ENCODE measurements around the gene ZNF524.

ZNF524 gene

DNA sequence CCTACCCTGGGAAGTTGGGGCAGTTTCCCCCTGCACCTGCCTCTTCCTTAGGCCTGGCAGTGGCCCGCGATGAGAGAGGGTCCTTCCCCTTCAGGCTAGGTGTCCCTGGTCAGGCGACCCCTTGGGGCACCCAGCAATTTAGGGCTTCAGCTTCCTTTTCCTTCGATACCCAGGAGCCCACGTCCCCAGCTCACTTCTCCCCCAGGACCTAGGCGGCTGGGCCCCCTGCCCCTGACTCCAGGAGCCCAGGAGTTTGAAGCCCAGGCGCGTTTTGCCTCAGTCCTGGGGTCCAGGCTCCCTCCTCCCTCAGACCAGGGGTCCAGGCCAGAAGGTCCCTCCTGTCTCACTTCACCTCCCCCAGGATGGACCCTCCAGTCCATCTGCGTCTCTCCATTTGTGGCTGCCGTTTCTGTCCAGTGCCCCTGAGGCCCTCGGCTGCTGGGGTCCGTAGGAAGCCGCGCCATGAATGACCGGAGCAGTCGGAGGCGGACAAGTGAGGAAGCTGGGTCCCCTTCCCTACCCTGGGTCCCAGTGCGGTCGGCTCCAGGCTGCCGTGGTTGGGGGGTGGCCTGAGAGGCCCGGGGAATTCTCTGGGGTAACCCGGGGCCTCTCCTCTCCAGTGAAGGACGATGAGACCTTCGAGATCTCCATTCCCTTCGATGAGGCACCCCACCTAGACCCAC lies 48.6 kb downstream of the ZNF524 start:
- Histone ChIP-seq H3K27me3 (ENCODE audit: control insufficient read depth, insufficient read depth, low read length) (no peaks in the 10 kb centered on the region), H3K9ac (ENCODE audit: low read length) (peak overlapping the region; percentile 55), H3K4me3 (ENCODE audit: low read length) (peak overlapping the region; percentile 66), H3K9me3 (ENCODE audit: control insufficient read depth, low read depth, low read length) (no peaks in the 10 kb centered on the region), H3K27ac (ENCODE audit: low read length) (no peak overlapping the region), H3K4me1 (ENCODE audit: control insufficient read depth, low read depth, low read length) (peaks cover 6% of the 10 kb centered on the region), H3K36me3 (ENCODE audit: control insufficient read depth, low read depth, low read length) (peaks cover 14% of the 10 kb centered on the region)

DNA sequence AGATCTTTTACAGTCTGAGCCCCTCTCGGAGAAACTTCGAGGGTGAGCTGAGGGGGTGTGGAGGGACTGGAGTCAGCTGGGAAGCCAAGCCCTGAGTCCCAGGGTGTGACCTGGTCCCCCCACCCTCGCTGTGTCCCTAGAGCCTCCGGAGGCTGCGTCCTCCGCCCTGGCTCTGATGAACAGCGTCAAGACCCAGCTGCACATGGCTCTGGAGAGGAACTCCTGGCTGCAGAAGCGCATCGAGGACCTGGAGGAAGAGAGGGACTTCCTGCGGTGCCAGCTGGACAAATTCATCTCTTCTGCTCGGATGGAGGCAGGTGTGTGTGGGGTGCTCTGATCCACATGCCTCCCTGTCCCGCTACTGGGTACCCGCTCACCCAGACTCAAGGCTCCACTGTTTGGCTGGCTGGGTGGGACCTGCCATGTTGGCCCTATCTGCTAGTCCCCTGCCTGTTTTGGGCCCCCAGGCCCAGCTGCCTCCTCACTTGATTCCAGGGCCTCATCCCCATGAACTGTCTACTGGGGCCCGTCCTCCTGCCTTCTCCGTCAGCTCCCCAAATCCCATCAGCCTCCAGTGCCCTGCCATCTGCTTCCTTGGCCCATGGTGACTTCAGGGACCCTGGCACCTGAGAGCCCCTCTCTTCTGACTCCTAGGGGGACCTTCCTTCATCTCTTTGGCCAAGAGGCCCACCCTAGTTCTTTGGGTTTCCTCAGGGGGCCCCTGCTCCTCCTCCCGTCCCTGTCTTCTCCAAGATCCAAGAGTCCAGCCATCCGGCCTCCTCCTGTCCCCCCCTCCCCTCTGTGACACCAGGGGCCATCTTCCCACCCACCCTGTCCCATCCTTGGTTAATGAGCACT lies 49.4 kb downstream of the ZNF524 start:
- Histone ChIP-seq H3K4me3 (ENCODE audit: low read length) (no peak overlapping the region), H3K9me3 (ENCODE audit: control insufficient read depth, low read depth, low read length) (no peaks in the 10 kb centered on the region), H3K4me1 (ENCODE audit: control insufficient read depth, low read depth, low read length) (peaks cover 6% of the 10 kb centered on the region), H3K9ac (ENCODE audit: low read length) (no peak overlapping the region), H3K27ac (ENCODE audit: low read length) (no peak overlapping the region), H3K27me3 (ENCODE audit: control insufficient read depth, insufficient read depth, low read length) (no peaks in the 10 kb centered on the region), H3K36me3 (ENCODE audit: control insufficient read depth, low read depth, low read length) (peaks cover 14% of the 10 kb centered on the region)

DNA sequence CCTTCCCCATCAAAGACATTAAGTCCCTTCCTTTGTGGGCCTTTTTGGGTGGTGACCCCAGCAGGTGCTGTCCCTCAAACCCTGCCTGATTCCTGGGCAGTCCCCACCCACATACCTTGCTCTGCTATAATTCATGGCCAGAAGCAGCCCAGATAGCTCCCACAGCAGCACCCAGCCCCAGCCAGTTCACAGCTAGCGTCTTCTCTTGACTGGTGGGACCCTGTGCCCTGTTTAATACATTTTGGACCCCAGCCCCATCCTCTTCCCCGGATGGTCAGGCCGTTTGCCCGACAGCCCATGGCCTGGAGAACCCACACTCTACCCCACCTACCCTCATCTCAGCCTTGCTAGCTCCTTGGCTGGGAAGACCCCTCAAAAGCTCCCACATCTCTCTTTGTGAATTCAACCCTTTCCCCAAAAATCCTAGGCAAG lies 50.1 kb downstream of the ZNF524 start:
- H3K9ac ChIP-seq (ENCODE audit: low read length) = no peak overlapping the region
- H3K36me3 ChIP-seq (ENCODE audit: control insufficient read depth, low read depth, low read length) = peaks cover 7% of the 10 kb centered on the region
- H3K27me3 ChIP-seq (ENCODE audit: control insufficient read depth, insufficient read depth, low read length) = no peaks in the 10 kb centered on the region
- H3K27ac ChIP-seq (ENCODE audit: low read length) = no peak overlapping the region
- peaks cover 6% of the 10 kb centered on the region for H3K4me1 ChIP-seq (ENCODE audit: control insufficient read depth, low read depth, low read length)
- no peak overlapping the region for H3K4me3 ChIP-seq (ENCODE audit: low read length)
- no peaks in the 10 kb centered on the region for H3K9me3 ChIP-seq (ENCODE audit: control insufficient read depth, low read depth, low read length)

DNA sequence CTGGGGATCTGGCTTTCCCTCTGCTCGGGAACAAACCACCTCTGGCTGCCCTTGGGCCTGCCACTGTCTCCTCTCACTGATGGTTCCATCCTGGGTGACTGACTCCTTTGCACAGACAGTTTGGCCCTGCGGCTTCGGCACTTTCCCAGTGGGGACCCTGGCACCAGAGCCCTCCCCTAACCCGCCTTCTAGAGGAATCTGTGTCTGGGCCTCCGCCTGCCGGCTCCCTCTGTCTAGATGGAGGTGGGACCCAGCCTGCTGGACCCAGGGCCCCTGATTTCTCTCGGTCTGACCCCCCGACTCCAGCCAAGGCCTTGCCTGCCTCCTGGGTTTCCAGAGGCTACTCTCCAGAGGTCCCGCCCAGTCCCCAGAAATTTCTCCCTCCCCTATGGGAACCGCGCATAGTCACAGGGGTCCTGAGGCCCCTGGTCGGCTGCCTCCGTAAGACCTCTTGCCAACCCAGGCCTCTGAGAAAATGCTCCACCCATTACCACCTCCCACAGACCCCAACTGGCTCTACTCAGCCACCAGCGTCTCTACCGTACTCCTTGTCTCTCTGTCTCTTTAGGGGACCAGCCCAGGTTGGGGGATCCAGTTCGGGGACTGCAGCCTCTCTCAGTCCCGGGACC lies 50.6 kb downstream of the ZNF524 start:
- peaks cover 2% of the 10 kb centered on the region for H3K36me3 ChIP-seq (ENCODE audit: control insufficient read depth, low read depth, low read length)
- H3K27me3 ChIP-seq (ENCODE audit: control insufficient read depth, insufficient read depth, low read length) = no peaks in the 10 kb centered on the region
- no peaks in the 10 kb centered on the region for H3K9me3 ChIP-seq (ENCODE audit: control insufficient read depth, low read depth, low read length)
- H3K9ac ChIP-seq (ENCODE audit: low read length) = no peak overlapping the region
- H3K4me3 ChIP-seq (ENCODE audit: low read length) = no peak overlapping the region
- no peak overlapping the region for H3K27ac ChIP-seq (ENCODE audit: low read length)
- H3K4me1 ChIP-seq (ENCODE audit: control insufficient read depth, low read depth, low read length) = peaks cover 6% of the 10 kb centered on the region

DNA sequence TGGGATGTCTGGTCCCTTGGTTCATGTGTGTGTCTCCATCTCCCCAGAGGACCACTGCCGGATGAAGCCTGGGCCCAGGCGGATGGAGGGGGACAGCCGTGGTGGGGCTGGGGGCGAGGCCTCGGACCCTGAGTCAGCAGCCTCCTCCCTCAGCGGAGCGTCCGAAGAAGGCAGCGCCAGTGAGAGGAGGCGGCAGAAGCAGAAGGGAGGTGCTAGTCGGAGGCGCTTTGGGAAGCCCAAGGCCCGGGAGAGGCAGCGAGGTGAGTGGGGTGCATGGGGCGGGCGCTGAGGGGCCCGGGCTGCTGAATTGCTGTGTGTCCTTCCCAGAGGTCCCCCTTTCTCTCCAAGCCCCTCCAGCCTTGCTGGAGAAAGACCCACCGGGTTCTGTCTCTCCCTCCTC lies 51.1 kb downstream of the ZNF524 start:
- Histone ChIP-seq H3K27me3 (ENCODE audit: control insufficient read depth, insufficient read depth, low read length) (no peaks in the 10 kb centered on the region), H3K4me1 (ENCODE audit: control insufficient read depth, low read depth, low read length) (peaks cover 6% of the 10 kb centered on the region), H3K9me3 (ENCODE audit: control insufficient read depth, low read depth, low read length) (no peaks in the 10 kb centered on the region), H3K27ac (ENCODE audit: low read length) (no peak overlapping the region), H3K36me3 (ENCODE audit: control insufficient read depth, low read depth, low read length) (no peaks in the 10 kb centered on the region), H3K4me3 (ENCODE audit: low read length) (no peak overlapping the region), H3K9ac (ENCODE audit: low read length) (no peak overlapping the region)

DNA sequence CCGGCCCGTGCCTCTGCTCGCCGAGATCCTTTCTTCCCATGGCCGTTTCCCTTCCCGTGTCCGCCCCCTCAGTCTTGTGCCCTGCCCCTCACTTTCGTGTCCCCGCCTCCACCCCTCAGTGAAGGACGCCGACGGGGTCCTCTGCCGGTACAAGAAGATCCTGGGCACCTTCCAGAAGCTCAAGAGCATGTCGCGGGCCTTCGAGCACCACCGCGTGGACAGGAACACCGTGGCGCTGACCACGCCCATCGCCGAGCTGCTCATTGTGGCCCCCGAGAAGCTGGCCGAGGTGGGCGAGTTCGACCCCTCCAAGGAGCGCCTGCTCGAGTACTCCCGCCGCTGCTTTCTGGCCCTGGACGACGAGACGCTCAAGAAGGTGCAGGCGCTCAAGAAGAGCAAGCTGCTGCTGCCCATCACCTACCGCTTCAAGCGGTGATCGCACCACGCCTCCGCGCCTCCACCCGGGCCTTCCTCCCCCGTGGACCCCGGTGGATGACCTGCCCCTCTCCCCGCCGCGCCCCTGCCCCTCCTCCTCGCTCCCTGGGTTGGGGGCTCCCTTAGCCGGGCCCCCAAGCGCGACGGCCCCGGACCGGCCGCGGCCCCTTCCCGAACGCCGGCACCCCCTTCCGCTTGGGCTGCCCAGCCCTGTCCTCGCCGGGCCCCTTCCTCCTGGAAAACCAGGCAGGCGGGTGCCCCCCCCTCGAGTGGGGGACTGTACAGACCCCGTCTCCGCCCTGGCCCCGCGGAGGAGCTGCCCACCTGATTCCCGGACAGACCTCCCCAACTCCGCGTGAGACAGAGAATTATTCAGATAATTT lies 52.4 kb downstream of the ZNF524 start:
- no peak overlapping the region for H3K27ac ChIP-seq (ENCODE audit: low read length)
- H3K9ac ChIP-seq (ENCODE audit: low read length) = no peak overlapping the region
- peak overlapping the region; percentile 95 for H3K4me3 ChIP-seq (ENCODE audit: low read length)
- H3K9me3 ChIP-seq (ENCODE audit: control insufficient read depth, low read depth, low read length) = no peaks in the 10 kb centered on the region
- H3K4me1 ChIP-seq (ENCODE audit: control insufficient read depth, low read depth, low read length) = peaks cover 10% of the 10 kb centered on the region
- no peaks in the 10 kb centered on the region for H3K36me3 ChIP-seq (ENCODE audit: control insufficient read depth, low read depth, low read length)
- no peaks in the 10 kb centered on the region for H3K27me3 ChIP-seq (ENCODE audit: control insufficient read depth, insufficient read depth, low read length)

All from iPS-18a (cell line).